HG03097 (cell line): ENCODE measurements around the gene TBC1D14.
"Not testable (repeated sequence)": the region's sequence is repeated elsewhere in the genome, so short reads cannot be mapped to it uniquely, and the experiment has no call there.

Source experiments
- ATAC-seq: cut with Tn5 transposase; IDR thresholded peaks from one replicate; pipeline ENCODE4 v1.9.1; 2021; ENCODE audit not compliant: unreplicated experiment, low FRiP score

The TBC1D14 gene

DNA sequence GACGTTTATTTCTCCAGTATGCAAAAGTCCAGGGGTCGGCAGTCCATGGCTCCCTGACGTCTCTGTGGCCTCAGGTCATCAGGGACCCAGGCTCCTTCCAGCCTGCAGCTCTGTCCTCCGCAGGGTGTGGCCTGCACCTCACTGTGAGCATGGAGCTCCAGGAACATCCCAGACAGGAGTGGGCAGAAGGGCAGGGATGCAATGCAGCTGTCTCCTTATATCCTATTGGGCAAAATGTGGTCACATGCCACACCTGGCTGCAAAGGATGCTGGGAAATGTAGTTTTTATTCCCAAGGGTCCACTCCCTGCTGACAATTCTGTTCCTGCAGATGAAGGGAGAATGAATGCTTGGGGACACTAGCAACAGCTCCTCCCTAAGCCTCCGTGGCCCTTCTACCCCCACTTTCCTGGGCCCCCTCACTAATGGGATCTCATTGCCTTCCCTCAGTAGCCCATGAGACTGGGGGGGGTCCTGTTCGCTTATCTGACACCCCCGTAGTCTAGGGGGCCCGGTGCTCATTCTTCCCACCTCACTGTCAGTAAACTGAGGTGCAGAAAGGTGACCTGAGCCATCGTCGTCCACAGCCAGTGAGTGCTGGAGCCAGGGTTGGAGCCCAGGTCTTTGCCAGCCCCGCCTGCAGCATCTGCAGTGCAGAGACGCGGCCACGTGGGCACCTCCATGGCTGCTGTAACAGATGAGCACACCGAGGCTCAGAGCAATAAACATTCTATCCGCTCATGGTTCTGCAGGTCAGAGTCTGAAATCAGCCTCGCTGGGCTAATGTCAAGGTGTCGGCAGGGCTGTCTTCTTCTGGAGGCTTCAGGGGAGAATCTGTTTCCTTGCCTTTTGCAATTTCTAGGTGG, 164.1 kb downstream of the TBC1D14 start:
- no peak for ATAC-seq

DNA sequence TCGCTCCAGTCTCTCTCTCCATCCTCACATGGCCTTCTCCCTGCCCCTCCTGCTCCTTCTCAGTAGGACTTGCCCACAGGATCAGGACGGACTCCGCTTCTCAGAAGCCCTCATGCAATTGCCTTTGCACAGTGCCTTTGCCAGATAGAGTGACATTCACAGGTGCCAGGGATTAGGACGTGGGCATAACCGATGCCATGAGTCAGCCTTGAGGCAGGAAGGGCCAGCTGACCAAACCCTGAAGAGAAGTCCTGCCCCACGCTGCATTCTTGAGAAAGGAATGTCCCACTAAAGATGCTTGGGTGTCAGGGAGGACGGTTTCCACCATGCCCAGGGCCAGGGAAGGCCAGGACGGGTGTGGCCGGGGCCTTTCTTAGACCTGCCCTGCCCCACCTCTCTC, 164.8 kb downstream of the TBC1D14 start:
- ATAC-seq: no peak

DNA sequence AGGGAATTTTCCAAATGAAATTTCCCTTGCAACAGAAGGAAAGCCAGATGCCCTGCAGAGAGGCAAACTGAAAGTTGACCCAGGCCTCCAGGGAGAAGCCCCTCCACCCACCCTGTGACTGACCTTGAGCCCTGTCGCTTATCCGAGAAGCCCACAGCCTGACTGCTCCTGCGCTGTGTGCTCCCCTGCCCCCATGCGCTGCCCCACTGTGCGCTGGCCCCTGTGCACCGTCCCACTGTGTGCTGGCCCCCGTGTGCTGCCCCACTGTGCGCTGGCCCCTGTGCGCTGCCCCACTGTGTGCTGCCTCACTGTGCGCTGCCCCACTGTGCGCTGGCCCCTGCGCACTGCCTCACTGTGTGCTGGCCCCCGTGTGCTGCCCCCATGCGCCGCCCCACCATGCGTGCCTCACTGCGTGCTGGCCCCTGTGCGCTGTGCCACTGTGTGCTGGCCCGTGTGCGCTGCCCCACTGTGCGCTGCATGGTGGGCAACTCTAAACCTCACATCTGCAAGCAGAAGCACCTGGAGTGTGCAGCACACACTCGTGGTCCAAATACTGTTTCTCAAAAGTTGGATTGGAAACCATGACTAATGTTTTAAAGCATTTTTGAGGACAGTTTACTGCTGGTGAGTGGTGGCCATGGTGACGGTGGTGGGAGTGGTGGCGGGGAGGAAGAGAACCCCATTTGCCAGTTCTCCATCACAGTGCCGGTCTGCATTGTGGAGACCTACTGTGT, 166.5 kb downstream of the TBC1D14 start:
- no peak for ATAC-seq

DNA sequence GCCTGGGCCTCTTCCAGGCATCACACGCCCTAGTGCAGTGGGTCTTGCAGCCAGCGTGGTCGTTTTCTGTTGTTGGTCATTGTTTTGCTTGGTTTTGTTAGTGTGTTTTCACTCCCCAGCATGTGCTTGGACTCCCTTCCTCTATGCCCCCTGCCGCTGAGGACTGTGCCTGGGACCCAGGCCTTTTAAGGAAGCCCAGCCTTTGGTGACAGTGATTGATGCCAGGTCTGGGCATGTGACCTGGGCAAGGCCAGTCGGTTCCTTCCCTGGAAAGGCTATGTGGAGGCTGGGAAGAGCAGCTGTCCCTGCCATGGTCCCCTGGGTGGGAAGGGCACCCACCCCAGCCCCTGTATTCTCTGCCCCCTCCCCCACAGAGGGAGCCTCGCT, 167.1 kb downstream of the TBC1D14 start:
- no peak for ATAC-seq

DNA sequence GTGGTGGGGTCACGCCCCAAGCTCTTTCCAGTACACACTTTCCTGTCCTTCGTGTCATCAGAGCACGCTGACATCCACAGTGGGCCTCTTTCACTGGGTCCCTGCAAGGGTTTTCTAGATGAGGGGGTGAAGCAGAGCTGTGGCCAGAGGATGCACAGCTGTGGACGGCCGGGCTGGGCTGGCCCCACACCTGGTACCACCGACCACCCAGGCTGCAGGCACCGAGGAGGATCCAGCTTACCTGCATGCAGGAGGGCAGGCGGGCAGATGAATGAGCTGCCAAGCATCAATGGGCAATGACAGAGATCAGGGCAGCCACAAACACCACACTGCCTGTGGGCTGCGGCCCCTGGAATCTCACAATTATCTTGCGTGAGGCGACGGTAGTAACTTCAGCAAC, 167.7 kb downstream of the TBC1D14 start:
- ATAC-seq: no peak

DNA sequence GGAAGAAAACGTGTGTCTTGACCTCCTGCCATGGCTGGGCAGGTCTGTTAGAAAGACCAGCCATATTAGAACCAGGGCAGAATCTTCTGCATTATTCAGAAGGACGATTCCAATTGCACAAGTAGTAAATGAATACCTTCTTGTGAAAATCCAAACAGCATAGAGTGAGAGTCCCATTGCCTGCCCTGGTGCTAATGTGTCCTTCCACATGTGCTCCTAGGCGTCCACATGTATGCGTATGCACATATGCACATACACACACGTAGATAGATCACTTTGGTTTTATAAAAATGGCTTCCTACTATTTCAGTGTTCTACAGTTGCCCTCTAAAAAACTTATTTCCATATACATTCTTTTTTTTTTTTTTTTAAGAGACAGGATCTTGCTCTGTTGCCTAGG, 168.4 kb downstream of the TBC1D14 start:
- no peak for ATAC-seq

DNA sequence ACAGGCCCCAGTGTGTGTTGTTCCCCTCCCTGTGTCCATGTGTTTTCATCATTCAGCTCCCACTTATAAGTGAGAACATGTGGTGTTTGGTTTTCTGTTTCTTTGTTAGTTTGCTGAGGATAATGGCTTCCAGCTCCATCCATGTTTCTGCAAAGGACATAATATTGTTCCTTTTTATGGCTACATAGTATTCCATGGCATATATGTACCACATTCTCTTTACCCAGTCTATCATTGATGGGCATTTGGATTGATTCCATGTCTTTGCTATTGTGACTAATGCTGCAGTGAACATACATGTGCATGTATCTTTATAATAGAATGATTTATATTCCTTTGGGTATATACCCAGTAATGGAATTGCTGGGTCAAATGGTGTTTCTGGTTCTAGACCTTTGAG, 169.9 kb downstream of the TBC1D14 start:
- ATAC-seq: not testable (repeated sequence)

DNA sequence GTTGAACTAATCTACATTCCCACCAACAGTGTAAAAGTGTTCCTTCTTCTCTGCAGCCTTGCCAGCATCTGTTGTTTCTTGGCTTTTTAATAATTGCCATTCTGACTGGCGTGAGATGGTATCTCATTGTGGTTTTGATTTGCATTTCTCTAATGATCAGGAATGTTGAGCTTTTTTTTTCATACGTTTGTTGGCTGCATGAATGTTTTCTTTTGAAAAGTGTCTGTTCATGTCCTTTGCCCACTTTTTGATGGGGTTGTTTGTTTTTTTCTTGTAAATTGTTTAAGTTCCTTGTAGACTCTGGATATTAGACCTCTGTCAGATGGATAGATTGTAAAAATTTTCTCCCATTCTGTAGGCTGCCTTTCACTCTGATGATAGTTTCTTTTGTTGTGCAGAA, 170.3 kb downstream of the TBC1D14 start:
- not testable (repeated sequence) for ATAC-seq
